K562 (cell line): ENCODE results near the gene FBXO15. TPM values are rescaled to one million over a fixed set of nuclear protein-coding genes. Genes with fewer than 3 reads are reported as not detected.

Experiments
- ATAC-seq: fragments of 200-7000 bp; cut with Tn5 transposase; 3 replicates; pipeline ENCODE4 v1.9.1; 2020; ENCODE audit warnings: moderate library complexity
- BruUV-seq: library from RNA; stranded (reverse); fragments of 400-500 nt; replicated peaks from 2 replicates; lab custom pipeline; 2021; lab: Mats Ljungman, UMichigan
- CTCF ChIA-PET: fragments of 300-600 bp; formaldehyde crosslinking; extraction: SDS; loops from one replicate; lab custom pipeline; 2021; ENCODE audit warnings: low intra/inter-chr PET ratio; lab: Yijun Ruan, JAX
- POLR2A ChIA-PET: fragments of 300-600, 350-650 bp; sonication (Branson Sonifier 250); formaldehyde crosslinking; extraction: SDS; loops from one replicate; lab custom pipeline; 2021; ENCODE audit warnings: antibody characterized with exemption, inconsistent platforms; lab: Yijun Ruan, JAX
- DNase-seq, 4 experiments: peaks; one replicate each; pipeline versions ENCODE4 v3.0.0 to v3.0.0-alpha.2; 2011 to 2018; ENCODE audit warnings: low spot score in 3 of 4, mixed read lengths in 3 of 4; ENCODE audit errors: extremely low read depth in 1 of 4
- FAIRE-seq: peaks from 2 replicates; lab custom pipeline; 2011; peaks lifted over from hg19 to GRCh38; lab: Jason Lieb, UNC
- H2AFZ ChIP-seq: 2 replicates; pipeline ENCODE4 v1.6.0; 2011; ENCODE audit warnings: low read depth, low read length, control low read depth, inconsistent platforms
- H3K27ac ChIP-seq: fragments of 200-600 bp; 3 replicates; pipeline ENCODE4 v1.8.0; 2011; ENCODE audit warnings: low read depth, mild to moderate bottlenecking, control low read depth, inconsistent platforms, low read length, moderate library complexity, mixed read lengths; ENCODE audit errors: extremely low read depth
- H3K27me3 ChIP-seq, 2 experiments: fragments of 300-600 bp in 1 of 2; 2 replicates in 1 of 2; 3 replicates in 1 of 2; pipeline versions ENCODE4 v1.6.0 to v1.8.0; 2011; ENCODE audit warnings: inconsistent platforms in 2 of 2, low read length in 2 of 2, mild to moderate bottlenecking in 1 of 2, mixed read lengths in 1 of 2, moderate library complexity in 1 of 2; ENCODE audit not compliant: control insufficient read depth in 2 of 2, insufficient read depth in 2 of 2
- H3K36me3 ChIP-seq: fragments of 300-600 bp; 3 replicates; pipeline ENCODE4 v1.8.0; 2011; ENCODE audit warnings: mild to moderate bottlenecking, low read length, inconsistent platforms; ENCODE audit not compliant: control insufficient read depth, insufficient read depth
- H3K4me1 ChIP-seq, 2 experiments: fragments of 200-600 bp in 1 of 2; replicated peaks in 1 of 2; 2 replicates in 1 of 2; 3 replicates in 1 of 2; pipeline versions ENCODE4 v1.5.1 to v1.8.0; 2011; ENCODE audit warnings: inconsistent platforms in 2 of 2, low read length in 2 of 2, mild to moderate bottlenecking in 1 of 2, mixed read lengths in 1 of 2, moderate library complexity in 1 of 2; ENCODE audit not compliant: control insufficient read depth in 2 of 2, insufficient read depth in 2 of 2
- H3K4me2 ChIP-seq: 2 replicates; pipeline ENCODE4 v1.6.1; 2011; ENCODE audit warnings: low read length, control low read depth, inconsistent platforms, mixed read lengths; ENCODE audit not compliant: insufficient read depth
- H3K4me3 ChIP-seq: fragments of 200-600 bp; sonication (generic), shearing (Covaris generic); 2 replicates; pipeline ENCODE4 v1.5.1; 2016; ENCODE audit warnings: control low read depth, inconsistent platforms
- H3K79me2 ChIP-seq: fragments of 200-600 bp; 3 replicates; pipeline ENCODE4 v1.8.0; 2011; ENCODE audit warnings: low read length, inconsistent platforms; ENCODE audit not compliant: control insufficient read depth, insufficient read depth
- H3K9ac ChIP-seq, 2 experiments: 2 replicates each; pipeline versions ENCODE4 v1.6.0 to v1.6.1; 2011; ENCODE audit warnings: low read depth in 2 of 2, low read length in 2 of 2, control low read depth in 1 of 2, inconsistent platforms in 1 of 2, mild to moderate bottlenecking in 1 of 2, mixed read lengths in 1 of 2; ENCODE audit not compliant: insufficient read depth in 1 of 2
- H3K9me1 ChIP-seq: one replicate; pipeline ENCODE4 v1.6.0; 2011; ENCODE audit warnings: inconsistent platforms, mild to moderate bottlenecking, low read length, moderate library complexity; ENCODE audit not compliant: control insufficient read depth, insufficient read depth
- H3K9me3 ChIP-seq: replicated peaks from 2 replicates; pipeline ENCODE4 v1.5.1; 2011; ENCODE audit warnings: low read depth, low read length, inconsistent platforms; ENCODE audit not compliant: control insufficient read depth, insufficient read depth
- H4K20me1 ChIP-seq: replicated peaks from 2 replicates; pipeline ENCODE4 v1.6.1; 2011; ENCODE audit warnings: low read length, inconsistent platforms, mixed read lengths; ENCODE audit not compliant: control insufficient read depth, insufficient read depth
- CBX3 ChIP-seq, 2 experiments: IDR thresholded peaks; 1 replicate in 1 of 2; 2 replicates in 1 of 2; pipeline ENCODE4 v1.6.1; 2012; ENCODE audit warnings: inconsistent platforms in 2 of 2, low read length in 2 of 2, borderline replicate concordance in 1 of 2, control low read depth in 1 of 2
- EGR1 ChIP-seq: fragments of 450-650 bp; conservative IDR thresholded peaks from 2 replicates; pipeline ENCODE4 v1.6.1; 2017; ENCODE audit warnings: mild to moderate bottlenecking
- GTF2F1 ChIP-seq: IDR thresholded peaks from 2 replicates; pipeline ENCODE4 v1.6.1; 2011; ENCODE audit warnings: low read depth, low read length, improper control_type of control experiment
- HMG20A ChIP-seq: fragments of 450-650 bp; formaldehyde crosslinking; conservative IDR thresholded peaks from 2 replicates; pipeline ENCODE4 v1.4.0; 2020; ENCODE audit warnings: mild to moderate bottlenecking, mixed read lengths
- LARP7 ChIP-seq: fragments of 450-650 bp; IDR thresholded peaks from 2 replicates; pipeline ENCODE4 v1.6.1; 2016
- MEIS2 ChIP-seq: fragments of 450-650 bp; IDR thresholded peaks from 2 replicates; pipeline ENCODE4 v1.6.1; 2014; ENCODE audit warnings: mild to moderate bottlenecking; ENCODE audit not compliant: partially characterized antibody
- NBN ChIP-seq: fragments of 450-650 bp; IDR thresholded peaks from 2 replicates; pipeline ENCODE4 v1.6.1; 2016; ENCODE audit warnings: low read depth, mild to moderate bottlenecking
- NCOR1 ChIP-seq: fragments of 450-650 bp; IDR thresholded peaks from 2 replicates; pipeline ENCODE4 v1.6.1; 2016; ENCODE audit warnings: mild to moderate bottlenecking, moderate library complexity
- SPI1 ChIP-seq: IDR thresholded peaks from 2 replicates; pipeline ENCODE4 v1.6.1; 2011; ENCODE audit warnings: low read depth, low read length, control low read depth, borderline replicate concordance
- TCF3 ChIP-seq: sonication (generic); formaldehyde crosslinking; IDR thresholded peaks from 2 replicates; pipeline ENCODE4 v1.4.0; 2020; ENCODE audit warnings: mild to moderate bottlenecking, missing genetic modification reagents
- ZNF217 ChIP-seq: sonication (generic); formaldehyde crosslinking; IDR thresholded peaks from 2 replicates; pipeline ENCODE4 v1.8.0; 2022; ENCODE audit warnings: mild to moderate bottlenecking, missing genetic modification reagents
- WGBS: fragments of 100-300 bp; shearing (Covaris generic); methylation state at CpG from one replicate; pipeline ENCODE4 v1.1.6; 2016; ENCODE audit warnings: low coverage, mixed read lengths; ENCODE audit not compliant: insufficient coverage; ENCODE audit errors: missing lambda C conversion rate; 5-methylcytosine and 5-hydroxymethylcytosine counted together
- in situ Hi-C: fragments of 300-500 bp; cut with MboI; formaldehyde crosslinking; loops from 4 replicates; pipeline ENCODE4 v1.15.0; 2018; ENCODE audit warnings: inconsistent platforms, mixed read lengths
- intact Hi-C: fragments of 100-400 bp; cut with micrococcal nuclease; formaldehyde crosslinking; loops from 2 replicates; pipeline ENCODE4 v1.14.2; 2022
- polyA plus RNA-seq, 8 experiments: library from polyadenylated mRNA; depleted of rRNA in 4 of 8; stranded (reverse) in 5 of 8; unstranded in 3 of 8; fragments of >200 nt; fragmentation: Nextera tagmentation in 2 of 8; fragmentation: Illumina TruSeq in 1 of 8; extraction: Ambion mirVana in 2 of 8; extraction: Trizol in 1 of 8; gene quantifications; 2 replicates each; pipeline versions ENCODE4 v1.2.1 to v1.2.3, GENCODE V29; 2011 to 2014; ENCODE audit warnings: inconsistent platforms in 1 of 8, missing spikeins in 1 of 8
- total RNA-seq, 7 experiments: library from RNA; depleted of rRNA in 6 of 7; stranded (reverse); fragments of >200 nt in 6 of 7; fragmentation: Illumina TruSeq in 2 of 7; extraction: Trizol in 2 of 7; gene quantifications; 2 replicates each; pipeline versions ENCODE4 v1.2.1 to v1.2.3, GENCODE V29; 2011 to 2021; ENCODE audit warnings: low replicate concordance in 1 of 7
- TF ChIP-seq, protein P1 (sequence below): fragments of 450-650 bp; formaldehyde crosslinking; IDR thresholded peaks from 2 replicates; pipeline ENCODE4 v1.4.0; 2020; ENCODE audit warnings: mild to moderate bottlenecking, mixed read lengths
- TF ChIP-seq, protein P2 (sequence below): sonication (generic); formaldehyde crosslinking; IDR thresholded peaks from 2 replicates; pipeline ENCODE4 v1.8.0; 2022; ENCODE audit warnings: mild to moderate bottlenecking, missing genetic modification reagents
- TF ChIP-seq, protein P3 (sequence below): fragments of 450-650 bp; IDR thresholded peaks from one replicate; pipeline ENCODE4 v1.6.1; 2018; ENCODE audit warnings: mild to moderate bottlenecking, moderate library complexity; ENCODE audit not compliant: partially characterized antibody

Gene FBXO15
- total and polyA plus RNA-seq, 9 of the 15 experiments (the other 6 are each of a cell fraction or from before 2014, with no cell fraction given), result 0.07 to 0.43 (median 0.27) TPM; not detected in 1

DNA sequence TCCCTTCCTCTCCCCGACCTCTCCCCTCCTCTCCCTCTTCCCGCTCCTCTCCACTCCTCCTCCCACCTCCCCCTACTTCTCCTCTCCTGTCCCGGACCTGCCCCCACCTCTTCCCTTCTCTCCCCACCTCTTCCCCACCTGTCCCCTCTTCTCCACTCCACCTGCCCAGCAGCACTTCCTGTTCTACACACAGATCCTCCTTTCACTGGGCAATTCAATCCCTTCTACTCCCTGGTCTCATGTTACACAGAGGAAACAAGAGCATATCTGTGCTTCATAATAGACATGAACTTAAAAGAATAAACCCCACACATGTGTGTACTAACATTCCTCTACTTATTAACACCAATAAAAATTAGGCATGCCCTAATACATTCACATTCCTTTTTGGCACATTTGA lies 35.5 kb upstream of the FBXO15 start:
- no CpG with 5 or more reads among the region's 3 CpGs for WGBS

DNA sequence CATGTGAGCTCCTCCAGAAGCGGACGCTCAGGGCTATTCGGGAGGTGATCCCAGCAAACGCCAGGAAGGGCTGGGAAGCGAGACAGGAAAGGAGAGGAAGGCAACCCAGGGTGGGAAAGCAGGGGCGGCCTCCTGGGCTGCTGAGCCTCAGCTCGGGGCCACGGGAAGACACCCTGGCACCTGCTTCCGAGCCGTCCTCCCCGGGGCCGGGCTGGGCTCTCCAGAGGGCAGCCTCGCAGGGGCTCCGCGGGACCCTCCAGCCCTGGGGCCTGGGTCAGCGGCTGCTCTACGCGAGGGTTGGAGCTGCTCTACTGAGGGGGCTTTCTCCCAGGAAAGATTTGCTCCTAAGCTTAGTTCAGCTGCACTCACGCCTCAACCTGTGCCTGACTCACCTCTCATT lies 34.7 kb upstream of the FBXO15 start:
- BruUV-seq, result no TSS peak
- Histone ChIP-seq H3K4me3 (no peak overlapping the region), H3K79me2 (no peaks in the 10 kb centered on the region), H3K27me3 (peaks cover 10 to 30% of the 10 kb centered on the region in 2 experiments; a peak in 3 of 5 replicates), H3K4me2 (no peak overlapping the region), H3K4me1 (no peaks in the 10 kb centered on the region; a peak in 1 of 5 replicates), H4K20me1 (no peaks in the 10 kb centered on the region), H3K9me3 (no peaks in the 10 kb centered on the region), H3K9me1 (no peaks in the 10 kb centered on the region), H2AFZ (no peak overlapping the region), H3K9ac (no peak overlapping the region), H3K36me3 (no peaks in the 10 kb centered on the region), H3K27ac (no peak overlapping the region)
- POLR2A ChIA-PET, result interaction anchor here (0.6 kb wide), 1 partner anchor 196 kb away, joined by 4 read pairs; no protein-coding TSS in a partner anchor
- DNase-seq (no peak), ATAC-seq (no peak), FAIRE-seq (no peak)
- intact Hi-C loops, result no loop called here
- WGBS, result 12% methylated on average over 6 of the region's 19 CpGs
- in situ Hi-C loops, result loop anchor here (10.0 kb wide), 1 partner anchor 372 kb away; no protein-coding TSS in a partner anchor
- CTCF ChIA-PET, result no interaction called here
- TF ChIP-seq ZNF217, result no peak
- TF ChIP-seq NCOR1, result no peak
- TF ChIP-seq, protein P1, sequence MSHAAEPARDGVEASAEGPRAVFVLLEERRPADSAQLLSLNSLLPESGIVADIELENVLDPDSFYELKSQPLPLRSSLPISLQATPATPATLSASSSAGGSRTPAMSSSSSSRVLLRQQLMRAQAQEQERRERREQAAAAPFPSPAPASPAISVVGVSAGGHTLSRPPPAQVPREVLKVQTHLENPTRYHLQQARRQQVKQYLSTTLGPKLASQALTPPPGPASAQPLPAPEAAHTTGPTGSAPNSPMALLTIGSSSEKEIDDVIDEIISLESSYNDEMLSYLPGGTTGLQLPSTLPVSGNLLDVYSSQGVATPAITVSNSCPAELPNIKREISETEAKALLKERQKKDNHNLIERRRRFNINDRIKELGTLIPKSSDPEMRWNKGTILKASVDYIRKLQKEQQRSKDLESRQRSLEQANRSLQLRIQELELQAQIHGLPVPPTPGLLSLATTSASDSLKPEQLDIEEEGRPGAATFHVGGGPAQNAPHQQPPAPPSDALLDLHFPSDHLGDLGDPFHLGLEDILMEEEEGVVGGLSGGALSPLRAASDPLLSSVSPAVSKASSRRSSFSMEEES (CRISPR knock-in tag), result no peak
- no peak for TF ChIP-seq NBN
- TF ChIP-seq HMG20A (CRISPR knock-in tag), result no peak
- TF ChIP-seq LARP7, result no peak
- no peak for TF ChIP-seq GTF2F1
- TF ChIP-seq MEIS2, result no peak
- TF ChIP-seq CBX3 (IDR thresholded peaks at IDR 0.05; ENCODE audit: borderline replicate concordance in 1 of 2, low read length in 2 of 2), result no peak
- TF ChIP-seq, protein P2, sequence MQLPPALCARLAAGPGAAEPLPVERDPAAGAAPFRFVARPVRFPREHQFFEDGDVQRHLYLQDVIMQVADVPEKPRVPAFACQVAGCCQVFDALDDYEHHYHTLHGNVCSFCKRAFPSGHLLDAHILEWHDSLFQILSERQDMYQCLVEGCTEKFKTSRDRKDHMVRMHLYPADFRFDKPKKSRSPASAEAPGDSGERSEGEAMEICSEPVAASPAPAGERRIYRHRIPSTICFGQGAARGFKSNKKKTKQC (CRISPR knock-in tag), result no peak
- TF ChIP-seq TCF3 (CRISPR knock-in tag), result no peak

More for the DNA sequence above, 35.5 kb upstream of the FBXO15 start:
- no peaks in the 10 kb centered on the region for H4K20me1 ChIP-seq
- TF ChIP-seq SPI1 (0 out of 2 replicates have a peak, but pooled peaks have one; percentile 3), EGR1 (no peak)
- TF ChIP-seq, protein P3, sequence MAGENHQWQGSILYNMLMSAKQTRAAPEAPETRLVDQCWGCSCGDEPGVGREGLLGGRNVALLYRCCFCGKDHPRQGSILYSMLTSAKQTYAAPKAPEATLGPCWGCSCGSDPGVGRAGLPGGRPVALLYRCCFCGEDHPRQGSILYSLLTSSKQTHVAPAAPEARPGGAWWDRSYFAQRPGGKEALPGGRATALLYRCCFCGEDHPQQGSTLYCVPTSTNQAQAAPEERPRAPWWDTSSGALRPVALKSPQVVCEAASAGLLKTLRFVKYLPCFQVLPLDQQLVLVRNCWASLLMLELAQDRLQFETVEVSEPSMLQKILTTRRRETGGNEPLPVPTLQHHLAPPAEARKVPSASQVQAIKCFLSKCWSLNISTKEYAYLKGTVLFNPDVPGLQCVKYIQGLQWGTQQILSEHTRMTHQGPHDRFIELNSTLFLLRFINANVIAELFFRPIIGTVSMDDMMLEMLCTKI, result no peak
- in situ Hi-C loops, result loop anchor here (10.0 kb wide), 1 partner anchor 372 kb away; no protein-coding TSS in a partner anchor
- DNase-seq, result no peak
- H3K9me1 ChIP-seq, result no peaks in the 10 kb centered on the region
- H3K9me3 ChIP-seq, result no peaks in the 10 kb centered on the region
- H2AFZ ChIP-seq, result no peak overlapping the region
- no peak for ATAC-seq
- no peak overlapping the region for H3K27ac ChIP-seq
- no TSS peak for BruUV-seq
- ChIA-PET CTCF (no interaction called here), POLR2A (no interaction called here)
- no peak overlapping the region for H3K4me2 ChIP-seq
- no peak for FAIRE-seq
- H3K79me2 ChIP-seq, result no peaks in the 10 kb centered on the region
- intact Hi-C loops, result no loop called here
- H3K27me3 ChIP-seq, result peaks cover 10 to 28% of the 10 kb centered on the region in 2 experiments; a peak in 3 of 5 replicates
- H3K9ac ChIP-seq, result no peak overlapping the region
- no peaks in the 10 kb centered on the region for H3K36me3 ChIP-seq
- no peak overlapping the region for H3K4me3 ChIP-seq
- no peaks in the 10 kb centered on the region; a peak in 1 of 5 replicates for H3K4me1 ChIP-seq
